ENCODE data around the gene CSF2.
A peak's percentile ranks its signal among the peaks of the same experiment; 100 is the strongest.

CSF2 gene

GRCh38 chr5:132055441-132055807 is 18.2 kb upstream of the CSF2 start:
- no peak for DNase-seq (ENCODE audit: low read depth)

GRCh38 chr5:132055808-132056609 is 17.6 kb upstream of the CSF2 start:
- DNase-seq (ENCODE audit: low read depth) = no peak

GRCh38 chr5:132056610-132057497 is 16.7 kb upstream of the CSF2 start:
- no peak for DNase-seq (ENCODE audit: low read depth)

GRCh38 chr5:132057498-132058255 is 15.9 kb upstream of the CSF2 start:
- no peak for DNase-seq (ENCODE audit: low read depth)

GRCh38 chr5:132058646-132059042 is 14.9 kb upstream of the CSF2 start:
- DNase-seq (ENCODE audit: low read depth) = no peak

- DNase-seq (ENCODE audit: low read depth) = no peak
Measured at GRCh38 chr5:132059043-132059695, 14.4 kb upstream of the CSF2 start.

- no peak for DNase-seq (ENCODE audit: low read depth)
Measured at GRCh38 chr5:132059696-132060500, 13.7 kb upstream of the CSF2 start.

GRCh38 chr5:132060501-132061161 is 13.0 kb upstream of the CSF2 start, which contains the start of gene IL3:
Gene IL3, plus strand, starts transcription at chr5:132060655. Its CDS starts 52 bp downstream, at chr5:132060707.
- no peak for DNase-seq (ENCODE audit: low read depth)

- DNase-seq (ENCODE audit: low read depth) = peak; percentile 78
Measured at GRCh38 chr5:132063090-132063911, 10.3 kb upstream of the CSF2 start.

GRCh38 chr5:132064140-132064539 is 9.4 kb upstream of the CSF2 start:
- DNase-seq (ENCODE audit: low read depth) = no peak

GRCh38 chr5:132064738-132065331 is 8.8 kb upstream of the CSF2 start:
- DNase-seq (ENCODE audit: low read depth) = peak; percentile 61

- peak; percentile 38 for DNase-seq (ENCODE audit: low read depth)
Measured at GRCh38 chr5:132065351-132065937, 8.1 kb upstream of the CSF2 start.

GRCh38 chr5:132065951-132066701 is 7.5 kb upstream of the CSF2 start:
- no peak for DNase-seq (ENCODE audit: low read depth)

GRCh38 chr5:132066871-132067270 is 6.7 kb upstream of the CSF2 start:
- no peak for DNase-seq (ENCODE audit: low read depth)

- no peak for DNase-seq (ENCODE audit: low read depth)
Measured at GRCh38 chr5:132067451-132067850, 6.1 kb upstream of the CSF2 start.

GRCh38 chr5:132067941-132068808 is 5.4 kb upstream of the CSF2 start:
- no peak for DNase-seq (ENCODE audit: low read depth)

- no peak for DNase-seq (ENCODE audit: low read depth)
Measured at GRCh38 chr5:132069561-132069960, 4.0 kb upstream of the CSF2 start.

Data from amniotic epithelial cell (primary cell).